HG02588 (cell line): Measurements from ENCODE around the gene LRRIQ1.
"Not testable (repeated sequence)": the region's sequence is repeated elsewhere in the genome, so short reads cannot be mapped to it uniquely, and the experiment has no call there.

ENCODE experiments used
- ATAC-seq: cut with Tn5 transposase; IDR thresholded peaks from one replicate; pipeline ENCODE4 v1.9.1; 2021; ENCODE audit warnings: mild to moderate bottlenecking, moderate library complexity; ENCODE audit not compliant: unreplicated experiment

Gene LRRIQ1, protein sequence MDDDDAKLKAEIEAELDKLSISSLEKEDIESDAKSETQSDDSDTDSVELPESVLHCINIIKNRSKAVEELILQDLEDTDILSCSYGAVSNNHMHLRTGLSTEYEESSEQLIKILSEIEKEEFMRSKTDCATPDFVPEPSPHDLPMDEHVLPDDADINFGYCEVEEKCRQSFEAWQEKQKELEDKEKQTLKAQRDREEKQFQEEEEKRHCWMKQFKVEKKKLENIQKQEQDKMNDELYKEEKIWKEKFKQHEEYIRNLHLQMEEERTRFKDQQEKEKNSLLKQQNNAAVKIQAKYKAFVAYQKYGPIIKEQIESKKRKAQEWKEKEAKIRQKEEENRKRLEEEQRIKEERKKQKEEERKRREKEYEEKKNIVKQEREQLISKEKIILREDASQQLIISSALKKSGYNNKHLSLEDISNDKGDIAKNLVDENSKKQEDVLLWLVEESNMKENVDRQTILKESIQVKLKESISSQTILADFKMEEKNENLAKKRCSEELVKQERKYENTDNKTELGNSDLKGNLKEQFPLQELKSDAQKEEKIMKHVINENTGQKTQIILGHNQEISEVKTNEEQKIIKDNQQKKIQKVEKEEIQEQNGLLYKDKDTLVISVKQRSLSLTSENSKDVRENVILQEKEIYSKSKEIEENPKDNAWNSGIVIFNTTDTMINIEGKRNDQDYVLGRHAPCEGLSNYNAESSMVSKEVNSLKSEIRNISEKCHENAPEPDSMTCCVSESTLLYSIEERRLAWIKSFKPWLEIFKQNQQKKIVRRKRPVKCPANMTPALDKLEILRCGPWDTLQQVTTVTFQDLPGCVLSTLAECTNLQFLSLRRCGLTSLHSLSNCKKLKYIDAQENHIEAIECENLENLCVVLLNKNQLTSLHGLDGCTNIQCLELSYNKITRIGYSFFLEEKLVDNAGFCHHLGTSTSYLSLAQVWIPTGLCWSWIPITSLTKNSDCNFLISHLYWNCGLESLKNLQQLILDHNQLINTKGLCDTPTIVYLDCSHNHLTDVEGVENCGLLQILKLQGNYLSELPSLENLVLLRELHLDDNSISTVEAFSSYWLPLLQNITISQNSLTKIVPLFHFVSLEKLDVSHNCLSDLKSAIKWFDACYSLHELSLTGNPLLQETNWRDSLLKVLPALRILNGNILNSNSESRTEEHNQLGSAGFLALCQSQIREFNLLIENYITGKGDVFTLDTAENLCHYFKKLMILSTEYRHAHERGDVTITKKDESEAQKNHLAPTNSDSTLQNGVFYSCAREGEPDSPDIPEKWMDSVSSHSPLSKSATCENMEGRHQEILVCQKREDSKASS (N-terminal part only)

DNA sequence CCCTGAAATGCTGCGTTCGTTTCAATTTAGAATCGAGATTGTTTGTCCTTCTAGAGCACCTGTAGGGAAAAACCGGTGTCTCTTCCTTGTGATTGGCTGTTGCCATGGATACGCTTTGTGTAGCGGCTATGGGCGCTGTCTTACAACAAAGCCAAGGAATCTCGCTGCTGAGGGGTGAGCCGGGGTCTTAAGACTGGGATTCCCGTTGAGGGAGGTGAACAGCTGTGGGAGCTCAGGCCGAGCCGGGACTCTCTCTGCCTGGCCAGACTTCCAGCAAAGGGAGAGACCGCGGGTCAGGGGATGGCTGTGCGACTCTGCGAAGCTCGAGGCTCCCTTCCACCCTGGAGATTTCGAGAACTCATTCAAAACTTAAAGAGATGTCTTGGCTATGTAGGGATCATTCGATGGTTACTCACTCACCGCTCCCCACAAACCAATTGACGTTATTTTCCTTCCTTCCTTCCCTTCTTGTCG is at the start of gene LRRIQ1, which contains the start of gene TSPAN19:
TSS of gene LRRIQ1 (plus strand) at position 118 of the 474 bp plus-strand sequence. CDS start 1,826 bp downstream, outside the sequence.
TSS of gene TSPAN19 (minus strand) at position 44 of the 474 bp plus-strand sequence. CDS start 6,331 bp downstream, outside the sequence.
- peak; percentile 99 for ATAC-seq

DNA sequence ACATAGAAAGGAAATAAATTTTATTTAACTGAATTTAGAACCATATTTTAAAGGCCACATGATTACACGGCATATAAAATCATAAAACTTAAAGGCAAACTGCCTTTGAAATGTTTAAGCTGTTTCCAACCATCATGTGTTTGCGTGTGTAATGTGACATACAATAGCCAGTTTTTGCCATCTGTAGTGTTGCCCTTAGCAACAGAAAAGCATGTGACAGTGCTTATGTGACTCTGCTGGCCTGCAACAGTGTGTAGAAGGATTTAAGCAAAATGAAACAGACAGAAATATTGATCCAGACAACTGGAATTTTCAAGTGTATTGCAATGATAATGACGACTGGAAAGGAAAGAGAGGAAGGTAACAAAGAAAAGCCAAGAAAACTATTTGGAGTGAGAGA is 49.6 kb upstream of the LRRIQ1 start:
- no peak for ATAC-seq

DNA sequence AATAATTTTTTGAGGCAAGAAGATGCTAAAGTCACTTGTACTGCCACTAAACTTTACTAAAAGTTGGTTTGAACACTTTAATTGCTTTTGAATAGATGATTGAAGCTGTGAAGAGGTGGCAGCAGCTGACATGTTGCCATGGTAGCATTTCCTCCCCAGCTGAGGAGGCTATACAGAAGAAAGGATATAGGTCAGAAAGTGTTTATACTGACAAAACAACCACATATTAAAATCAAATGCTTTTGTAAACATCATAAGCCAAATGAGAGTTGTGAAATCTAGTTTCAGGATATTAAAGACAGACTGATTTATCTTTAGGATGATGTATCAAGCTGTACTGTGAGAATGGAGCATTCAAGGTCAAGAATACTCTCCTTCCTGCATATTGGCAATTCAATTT is 41.7 kb upstream of the LRRIQ1 start:
- ATAC-seq: no peak

DNA sequence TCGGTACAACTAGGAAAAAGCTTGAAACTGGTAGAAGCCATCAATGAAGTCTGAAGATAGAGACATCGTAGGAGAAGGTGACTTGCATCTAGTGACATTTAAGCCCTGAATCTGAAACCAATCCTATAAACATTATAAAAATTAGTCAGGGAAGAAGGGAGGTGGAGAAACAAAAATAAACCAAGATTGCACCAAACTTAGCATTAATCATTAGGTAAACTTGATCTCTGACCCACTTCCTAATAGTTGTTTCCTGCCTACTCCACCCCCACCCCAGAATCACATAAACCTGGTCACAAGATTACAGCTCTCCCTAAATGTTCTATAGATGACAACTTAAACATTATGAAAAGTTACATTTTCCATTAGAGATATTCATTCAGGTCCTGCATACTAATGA is 40.5 kb upstream of the LRRIQ1 start:
- ATAC-seq: no peak

DNA sequence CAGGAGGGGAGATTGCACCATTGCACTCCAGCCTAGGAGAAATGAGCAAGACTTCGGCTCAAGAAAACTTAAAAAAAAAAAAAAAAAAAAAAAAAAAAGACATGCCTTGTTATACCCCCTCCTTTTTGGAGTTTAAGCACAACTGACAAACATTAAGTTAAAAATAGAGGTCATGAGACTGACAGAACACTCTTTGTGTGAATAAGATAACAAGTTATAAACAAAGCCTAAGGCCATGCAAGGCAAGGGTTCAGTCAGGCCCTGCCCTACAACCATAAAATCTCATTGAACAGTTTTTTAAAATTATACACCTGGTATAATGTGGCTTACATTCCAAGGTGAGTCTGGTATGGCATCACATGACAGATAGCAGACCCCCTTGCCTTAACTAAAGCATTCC is 39.4 kb upstream of the LRRIQ1 start:
- no peak for ATAC-seq

DNA sequence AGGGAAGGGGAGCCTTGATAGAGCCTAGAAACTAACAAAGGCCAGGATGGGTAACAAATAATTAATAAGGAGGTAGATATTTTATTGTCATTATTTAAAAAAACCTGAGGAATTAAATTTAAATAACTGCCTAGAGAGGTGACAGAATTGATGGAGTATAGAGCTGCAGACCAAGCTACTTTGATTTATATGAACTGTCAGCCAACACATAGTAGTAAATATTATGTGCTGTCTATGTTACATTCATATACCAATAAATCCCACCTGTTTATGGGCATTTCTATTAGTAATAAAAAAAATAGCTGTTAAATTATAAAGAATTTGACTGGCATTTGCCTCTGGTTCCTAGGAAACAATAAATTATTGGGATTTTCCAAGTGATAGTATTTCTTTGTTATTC is 37.8 kb upstream of the LRRIQ1 start:
- ATAC-seq: no peak

DNA sequence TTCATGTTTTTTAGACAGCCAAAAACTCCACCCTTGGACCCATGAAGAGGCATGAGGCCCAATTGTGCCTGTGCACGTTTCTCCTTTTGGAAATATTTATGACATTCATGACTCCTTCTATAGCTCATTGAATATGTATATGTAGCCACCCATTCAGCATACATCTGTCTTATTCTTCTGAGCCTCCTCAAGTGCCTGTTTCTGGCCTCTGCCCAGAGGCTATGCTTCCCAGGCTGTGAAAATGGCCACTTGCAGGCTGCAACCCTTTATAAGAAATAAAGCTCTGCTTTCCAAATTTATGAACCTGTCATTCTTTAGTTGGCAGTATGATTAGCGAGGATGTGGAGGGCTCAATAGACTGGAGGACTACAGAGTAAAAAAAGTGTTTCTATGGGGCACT is 35.4 kb upstream of the LRRIQ1 start:
- no peak for ATAC-seq

DNA sequence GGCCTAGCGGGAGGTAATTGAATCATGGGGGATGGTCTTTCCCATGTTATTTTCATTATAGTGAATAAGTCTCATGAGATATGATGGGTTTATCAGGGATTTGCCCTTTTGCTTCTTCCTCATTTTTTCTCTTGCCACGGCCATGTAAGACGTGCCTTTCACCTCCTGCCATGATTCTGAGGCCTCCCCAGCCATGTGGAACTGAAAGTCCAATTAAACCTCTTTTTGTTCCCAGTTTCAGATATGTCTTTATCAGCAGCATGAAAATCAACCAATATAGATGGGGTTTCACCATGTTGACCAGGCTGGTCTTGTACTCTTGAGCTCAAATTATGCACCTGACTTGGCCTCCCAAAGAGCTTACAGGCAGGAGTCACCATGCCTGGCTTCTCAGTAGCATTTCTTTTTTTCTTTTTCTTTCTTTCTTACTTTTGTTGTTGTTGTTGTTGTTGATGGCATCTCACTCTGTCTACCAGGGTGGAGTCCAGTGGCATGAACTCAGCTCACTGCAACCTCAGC is 33.3 kb upstream of the LRRIQ1 start:
- ATAC-seq: no peak

DNA sequence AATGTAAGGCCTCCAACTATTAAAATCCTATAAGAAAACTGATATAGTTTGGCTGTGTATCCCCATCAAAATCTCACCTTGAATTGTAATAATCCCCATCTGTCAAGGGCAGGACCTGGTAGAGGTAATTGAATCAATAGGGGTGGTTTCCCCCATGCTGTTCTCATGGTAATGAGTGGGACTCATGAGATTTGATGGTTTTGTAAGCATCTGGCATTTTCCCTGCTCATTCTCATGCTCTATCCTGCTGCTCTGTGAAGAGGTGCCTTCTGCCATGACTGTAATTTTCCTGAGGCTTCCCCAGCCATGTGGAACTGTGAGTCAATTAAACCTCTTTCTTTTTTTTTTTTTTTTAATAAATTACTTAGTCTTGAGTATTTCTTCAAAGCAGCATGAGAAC is 31.9 kb upstream of the LRRIQ1 start:
- ATAC-seq: no peak

DNA sequence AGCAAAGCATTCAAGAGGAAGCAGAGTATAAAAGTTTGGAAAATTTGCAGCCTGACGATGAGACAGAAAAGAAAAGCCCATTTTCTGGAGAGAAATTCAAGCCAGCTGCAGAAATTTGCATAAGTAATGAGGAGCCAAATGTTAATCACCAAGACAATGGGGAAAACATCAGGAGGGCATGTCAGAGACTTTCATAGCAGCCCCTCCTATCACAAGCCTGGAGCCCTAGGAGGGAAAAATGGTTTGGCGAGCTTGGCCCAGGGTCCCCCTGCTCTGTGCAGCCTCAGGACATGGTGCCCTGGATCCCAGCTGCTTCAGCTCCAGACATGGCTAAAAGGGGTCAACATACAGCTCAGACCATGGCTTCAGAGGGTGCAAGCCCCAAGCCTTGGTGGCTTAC is 31.1 kb upstream of the LRRIQ1 start:
- ATAC-seq: not testable (repeated sequence)

DNA sequence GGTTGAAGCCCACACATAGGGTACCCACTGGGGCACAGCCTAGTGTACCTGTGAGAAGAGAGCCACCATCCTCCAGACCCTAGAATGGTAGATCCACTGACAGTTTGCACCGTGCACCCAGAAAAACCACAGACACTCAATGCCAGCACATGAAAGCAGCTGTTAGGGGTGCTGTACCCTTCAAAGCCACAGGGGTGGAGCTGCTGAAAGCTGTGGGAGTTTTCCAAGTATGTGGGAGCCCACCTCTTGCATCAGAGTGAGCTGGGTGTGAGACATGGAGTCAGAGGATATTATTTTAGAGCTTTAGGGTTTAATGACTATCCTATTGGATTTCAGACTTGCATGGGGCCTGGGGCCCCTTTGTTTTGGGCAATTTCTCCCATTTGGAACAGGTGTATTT is 30.5 kb upstream of the LRRIQ1 start:
- ATAC-seq: no peak

DNA sequence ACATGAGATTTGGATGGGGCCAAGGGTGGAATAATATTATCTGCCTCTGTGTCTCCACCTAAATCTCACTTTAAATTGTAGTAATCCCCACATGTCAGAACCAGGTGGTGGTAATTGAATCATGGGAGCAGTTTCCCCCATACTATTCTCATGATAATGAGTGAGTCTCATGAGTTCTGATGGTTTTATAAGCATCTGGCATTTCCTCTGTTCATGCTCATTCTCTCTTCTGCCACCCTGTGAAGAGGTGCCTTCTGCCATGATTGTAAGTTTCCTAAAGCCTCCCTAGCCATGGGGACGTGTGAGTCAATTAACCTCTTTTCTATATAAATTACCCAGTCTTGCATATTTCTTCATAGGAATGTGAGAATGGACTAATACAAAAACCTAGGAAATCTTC is 29.9 kb upstream of the LRRIQ1 start:
- no peak for ATAC-seq

DNA sequence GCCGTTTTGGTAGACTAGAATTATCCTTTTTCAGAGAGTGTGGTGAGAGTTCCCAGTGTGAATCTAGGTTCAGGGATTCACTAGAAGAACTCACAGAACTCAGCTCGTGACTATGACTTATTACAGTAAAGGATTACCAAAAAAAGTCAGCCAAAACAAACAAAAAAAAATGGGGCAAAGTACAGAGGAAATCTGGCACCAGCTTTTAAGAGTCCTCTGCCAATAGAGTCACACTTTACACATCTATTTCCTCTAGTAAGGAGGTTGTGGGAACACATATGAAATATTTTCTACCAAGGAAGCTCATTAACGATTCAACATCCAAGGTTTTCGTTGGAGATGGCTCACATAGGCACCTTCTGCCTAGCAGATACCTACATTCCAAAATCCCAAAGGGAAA is 28.3 kb upstream of the LRRIQ1 start:
- no peak for ATAC-seq

DNA sequence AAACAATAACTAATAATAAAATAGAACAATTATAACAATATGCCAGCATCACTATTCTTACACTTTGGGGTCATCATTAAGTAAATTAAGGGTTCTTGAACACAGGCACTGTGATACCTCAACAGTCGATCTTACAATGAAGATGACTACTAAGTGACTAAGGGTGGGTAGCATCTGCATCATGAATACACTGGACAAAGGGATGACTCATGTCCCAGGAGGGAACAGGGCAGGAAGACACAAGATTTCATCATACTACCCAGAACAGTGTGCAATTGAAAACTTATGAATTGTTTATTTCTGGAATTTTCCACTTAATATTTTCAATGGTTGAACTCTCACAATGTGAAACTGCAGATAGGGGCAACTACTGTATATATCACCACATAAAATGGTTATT is 19.7 kb upstream of the LRRIQ1 start:
- no peak for ATAC-seq

DNA sequence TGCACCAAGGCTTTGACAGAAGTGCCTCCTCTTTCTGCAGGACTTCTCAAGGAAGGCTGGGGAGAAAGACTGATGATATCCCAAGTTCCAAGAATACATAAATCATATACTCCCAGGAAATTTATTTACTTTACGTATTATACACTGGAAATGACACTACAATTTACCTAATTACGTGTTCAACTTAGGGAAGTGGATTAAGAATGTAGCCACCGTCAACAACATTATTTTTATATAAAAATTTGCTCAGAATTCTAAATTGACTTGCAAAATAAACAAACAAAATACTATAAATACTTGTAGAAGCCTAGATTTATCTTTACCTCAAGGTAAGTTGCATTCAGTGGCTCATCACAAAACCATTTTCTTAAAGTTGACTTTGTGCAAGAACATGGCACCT is 19.0 kb upstream of the LRRIQ1 start:
- no peak for ATAC-seq

DNA sequence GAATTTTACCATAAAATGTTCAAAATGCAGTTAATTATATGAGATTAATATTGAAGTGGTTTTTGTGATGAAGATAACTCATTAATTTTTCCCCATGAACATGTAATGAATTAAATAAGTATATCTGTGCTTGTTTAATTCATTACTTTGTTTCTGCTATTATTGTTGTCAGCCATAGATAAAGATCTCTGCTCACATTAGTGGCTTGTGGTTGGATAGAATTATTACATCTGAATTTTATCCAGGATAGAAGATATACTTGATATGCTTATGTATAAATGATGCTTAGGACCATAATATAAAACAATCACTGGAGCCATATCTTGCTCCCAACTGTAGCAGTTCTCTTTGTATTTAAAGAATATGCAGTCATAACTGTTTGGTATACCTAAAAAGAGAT is 18.5 kb upstream of the LRRIQ1 start:
- ATAC-seq: no peak

DNA sequence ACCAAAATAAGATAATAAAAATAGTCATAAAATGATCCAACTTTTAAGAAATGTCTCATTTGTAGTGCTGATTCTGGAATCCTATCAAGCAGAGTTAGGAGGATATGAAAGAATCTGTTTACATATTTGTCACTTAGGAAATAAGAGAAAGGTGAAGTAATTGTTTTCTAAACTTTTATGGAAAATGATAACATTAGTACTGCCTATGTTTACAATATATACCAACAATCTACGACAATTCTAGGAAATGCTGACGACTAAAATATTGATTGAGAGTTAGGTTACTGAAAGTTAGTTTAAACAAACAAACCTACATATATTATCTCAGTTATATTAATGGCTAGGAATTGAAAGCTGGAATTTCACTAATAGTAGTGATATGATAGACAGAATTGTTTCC is 18.1 kb upstream of the LRRIQ1 start:
- no peak for ATAC-seq

DNA sequence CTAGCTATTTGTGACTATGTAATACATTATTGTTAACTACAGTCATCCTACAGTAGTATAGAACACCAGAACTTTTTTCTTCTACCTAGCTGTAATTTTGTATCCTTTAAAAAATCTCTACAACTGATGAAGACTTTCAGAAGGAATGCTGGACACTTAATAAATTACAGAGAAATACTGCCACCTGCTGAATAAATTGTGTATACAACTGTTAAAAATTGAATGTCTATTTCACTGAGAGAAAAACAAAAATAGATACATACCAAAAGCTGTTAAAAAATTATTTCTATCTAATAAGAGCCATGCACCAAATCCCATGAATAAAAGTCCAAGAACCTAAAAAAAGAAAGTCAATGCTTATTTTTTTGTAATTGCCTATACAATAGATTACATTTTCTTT is 6.7 kb upstream of the LRRIQ1 start:
- no peak for ATAC-seq

DNA sequence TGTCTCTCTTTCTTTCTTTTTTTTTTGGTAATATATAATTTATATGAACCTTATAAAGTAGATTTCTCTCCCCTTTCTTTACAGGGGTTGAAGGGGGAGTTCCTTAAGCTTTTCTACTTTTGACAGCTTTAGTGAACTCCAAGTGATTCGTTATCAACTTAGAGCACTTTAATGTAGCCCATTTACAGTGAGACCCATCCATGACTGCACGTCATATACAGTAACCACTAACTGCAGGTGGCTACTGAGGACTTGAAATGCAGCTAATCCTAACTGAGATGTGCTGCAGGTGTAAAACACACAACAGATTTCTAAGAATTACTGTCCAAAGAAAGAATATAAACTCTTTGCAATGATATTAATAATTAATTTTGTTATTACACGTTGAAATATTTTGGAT is 582 bp downstream of the LRRIQ1 start:
- no peak for ATAC-seq

DNA sequence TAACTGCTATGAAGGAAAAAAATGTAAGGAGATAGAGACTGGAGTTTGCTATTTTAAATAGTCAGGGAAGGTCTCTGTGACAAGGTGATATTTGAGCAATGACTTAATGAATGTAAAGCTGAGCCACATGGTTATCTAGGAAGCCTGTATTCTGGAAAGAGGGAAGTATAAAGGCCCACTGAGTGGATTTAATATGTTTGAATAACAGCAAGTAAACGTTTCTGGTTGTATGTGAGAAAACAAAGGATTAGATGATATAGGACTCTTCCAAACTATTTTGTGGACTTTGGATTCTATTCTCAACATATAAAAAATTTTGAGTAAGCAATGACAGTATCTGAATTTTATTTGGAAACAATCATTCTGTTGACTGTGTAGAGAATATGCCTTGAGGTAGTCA is 5.2 kb downstream of the LRRIQ1 start:
- no peak for ATAC-seq

DNA sequence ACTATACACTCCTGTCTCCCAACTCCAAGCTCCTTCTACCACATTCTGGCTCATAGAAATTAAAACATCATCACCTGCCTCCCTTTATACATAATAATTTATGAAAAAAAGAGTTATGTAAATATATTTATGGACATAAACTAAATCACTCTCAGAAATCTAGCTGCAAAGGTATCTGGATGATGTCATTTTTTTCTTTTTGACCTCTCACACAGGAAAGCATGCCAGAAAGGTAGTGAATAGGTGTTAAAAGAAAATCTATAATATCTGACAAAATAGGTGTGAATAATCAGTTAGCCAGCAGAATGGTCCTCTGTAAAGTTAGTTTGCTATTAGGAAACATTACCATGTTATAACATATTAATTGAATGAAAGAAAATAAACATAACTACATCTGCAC is 7.7 kb downstream of the LRRIQ1 start:
- no peak for ATAC-seq
